NCI-H2196 treated with DMSO at 0.1 percent for 48 hours (cell line): Measurements from ENCODE around the gene PTPRN2.

Source experiments
- DNase-seq: peaks from one replicate; lab custom pipeline; 2025; ENCODE audit not compliant: unreplicated experiment; lab: John Stamatoyannopoulos, UW

Gene PTPRN2

DNA sequence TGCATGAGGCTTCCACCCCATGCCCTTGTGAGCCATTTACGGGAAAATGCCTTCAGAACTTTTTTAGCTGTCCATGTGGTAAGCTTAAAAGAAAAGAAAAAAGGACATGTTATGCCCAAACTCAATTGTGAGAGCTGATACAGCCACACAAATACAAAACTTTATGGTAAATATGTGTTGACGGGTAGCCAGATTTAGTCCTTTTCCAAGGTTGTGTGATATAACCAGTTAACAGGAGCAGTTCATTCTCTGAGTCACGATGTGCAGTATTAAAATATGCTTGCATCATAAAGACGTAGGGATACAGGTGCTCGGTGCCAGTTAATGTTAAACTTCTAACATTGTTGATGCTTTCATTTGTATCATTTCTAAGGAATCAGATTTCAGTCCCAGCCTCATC, 900.5 kb downstream of the PTPRN2 start:
- DNase-seq: no peak

DNA sequence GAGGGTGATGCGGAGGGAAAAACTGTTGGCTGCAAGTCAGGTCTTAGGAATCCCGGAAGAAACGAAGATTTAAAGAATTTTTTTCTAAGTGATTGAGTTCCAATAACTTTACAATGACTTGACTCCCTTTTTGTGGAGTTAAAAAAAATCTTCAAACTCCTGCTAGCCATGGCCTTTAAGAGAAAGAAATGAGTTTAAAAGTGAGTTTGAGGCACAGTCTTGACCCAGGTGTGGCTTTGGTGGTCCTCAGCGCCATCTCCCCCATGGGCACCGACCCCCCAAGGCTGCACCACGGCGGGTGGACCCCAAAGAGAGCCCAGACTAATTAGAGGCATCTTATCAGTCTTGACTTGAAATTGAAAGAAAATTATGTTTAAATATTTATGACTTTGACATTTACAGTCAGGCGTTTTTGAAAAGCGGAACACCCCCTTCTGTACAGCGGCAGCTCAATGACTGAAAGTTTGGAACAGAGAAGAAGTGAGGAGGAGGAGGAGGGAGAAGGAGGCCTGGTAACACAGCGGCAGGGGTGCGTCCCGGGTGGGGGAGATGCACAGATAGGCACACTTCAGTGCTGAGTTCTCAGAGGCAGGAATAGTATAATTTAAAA, 901.2 kb downstream of the PTPRN2 start:
- DNase-seq: no peak

DNA sequence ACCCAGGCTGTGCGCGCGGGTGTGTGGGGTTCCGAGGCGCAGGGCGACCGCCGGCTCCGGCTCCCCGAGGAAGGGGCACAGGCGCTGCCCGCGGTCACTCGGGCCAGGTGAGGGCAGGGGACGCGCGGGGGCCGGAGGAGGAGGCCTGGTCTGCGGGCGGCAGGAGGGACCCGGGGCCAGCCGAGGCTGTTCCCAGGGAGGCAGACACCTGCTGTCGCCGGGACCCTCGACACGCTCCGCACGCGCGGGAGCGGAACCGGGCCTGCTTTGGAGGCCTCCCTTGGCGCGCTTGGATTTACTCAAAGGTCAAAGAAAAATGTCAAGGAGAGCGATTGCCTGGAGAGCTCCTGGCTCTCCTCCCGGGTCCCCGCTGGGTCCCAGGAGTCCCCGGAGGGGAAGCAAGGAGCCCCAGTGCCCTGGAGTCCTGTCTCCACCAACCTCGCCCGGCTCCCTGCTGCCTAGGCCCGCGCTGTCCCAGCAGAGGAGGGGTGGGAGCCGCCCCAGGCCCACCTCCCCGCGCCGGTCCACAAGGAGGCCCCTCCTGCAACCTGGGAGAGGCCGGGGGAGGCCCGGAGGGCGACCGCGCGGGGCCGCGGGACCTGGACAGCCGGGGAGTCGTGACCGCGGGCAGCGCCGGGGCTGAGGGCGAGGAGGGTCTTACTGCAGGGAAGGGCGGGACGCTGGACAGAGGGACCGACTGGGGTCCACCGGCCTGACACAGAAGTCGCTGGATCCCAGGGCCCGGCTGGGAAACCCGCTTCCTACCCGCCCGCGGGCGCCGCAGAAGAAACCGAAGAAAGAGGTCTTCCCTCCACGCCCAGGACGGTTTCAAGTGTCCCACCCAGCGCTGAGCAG, 902.0 kb downstream of the PTPRN2 start:
- DNase-seq: no peak

DNA sequence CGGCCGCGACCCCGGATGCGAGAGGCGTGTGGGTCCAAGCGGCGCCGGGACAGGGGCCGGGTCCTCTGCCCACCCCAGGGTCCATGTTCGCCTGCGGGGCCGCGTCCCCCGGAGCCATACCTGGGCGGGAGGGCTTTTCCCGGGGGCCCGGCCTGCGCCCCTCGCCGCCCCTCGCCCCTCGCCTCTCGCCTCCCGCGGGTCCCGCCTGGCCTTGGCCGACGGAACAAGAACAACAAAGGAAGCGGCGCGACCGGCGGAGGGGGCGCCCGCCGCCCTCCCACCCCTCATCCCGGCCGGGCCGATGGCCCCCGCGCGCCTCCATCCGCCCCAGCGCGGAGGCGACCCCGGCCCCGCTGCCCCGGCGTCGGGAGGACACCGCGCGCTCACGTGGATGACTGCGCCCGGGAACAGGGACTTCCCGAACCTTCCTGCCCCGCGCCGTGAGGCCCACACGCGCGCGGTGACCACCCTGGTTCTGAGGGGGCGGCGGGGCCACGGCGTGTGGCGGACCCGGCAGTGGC, 902.7 kb downstream of the PTPRN2 start:
- DNase-seq: no peak

DNA sequence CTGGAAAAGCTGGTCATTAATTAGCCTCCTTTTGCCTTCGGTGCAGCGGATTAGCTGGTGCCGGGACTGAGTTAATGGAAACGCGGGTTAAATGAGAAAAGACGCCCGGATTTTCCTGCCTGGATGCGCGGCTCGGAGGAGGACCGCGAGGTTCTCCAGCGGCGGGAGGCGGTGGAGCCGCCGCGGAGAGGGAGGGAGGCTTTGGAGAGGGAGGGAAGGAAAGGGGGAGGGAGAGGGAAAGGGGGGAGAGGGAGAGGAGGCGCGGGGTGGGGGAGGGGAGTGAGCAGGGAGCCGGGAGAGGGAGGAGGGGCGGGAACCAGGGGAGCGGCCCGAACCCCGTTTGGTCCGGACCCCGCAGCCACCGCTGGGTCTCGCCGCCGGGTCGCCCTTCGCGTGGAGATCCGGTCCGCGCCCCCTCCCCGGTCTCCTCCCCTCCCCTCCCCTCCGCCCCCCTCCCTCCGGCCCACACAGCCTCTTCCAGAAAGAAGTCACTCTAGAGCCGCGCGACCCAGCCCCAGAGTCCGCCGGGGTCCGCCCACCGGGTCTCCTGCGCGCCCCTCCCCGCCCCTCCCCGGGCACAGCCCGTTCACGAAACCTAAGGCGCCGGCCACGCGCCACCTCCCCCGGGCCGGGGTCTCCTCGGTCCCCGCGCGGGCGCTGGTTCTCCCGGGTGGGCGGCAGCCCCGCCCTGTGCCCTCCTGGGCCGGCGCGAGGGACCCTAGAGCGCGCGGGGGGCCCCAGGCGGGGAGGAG, 903.3 kb downstream of the PTPRN2 start:
- DNase-seq: no peak

DNA sequence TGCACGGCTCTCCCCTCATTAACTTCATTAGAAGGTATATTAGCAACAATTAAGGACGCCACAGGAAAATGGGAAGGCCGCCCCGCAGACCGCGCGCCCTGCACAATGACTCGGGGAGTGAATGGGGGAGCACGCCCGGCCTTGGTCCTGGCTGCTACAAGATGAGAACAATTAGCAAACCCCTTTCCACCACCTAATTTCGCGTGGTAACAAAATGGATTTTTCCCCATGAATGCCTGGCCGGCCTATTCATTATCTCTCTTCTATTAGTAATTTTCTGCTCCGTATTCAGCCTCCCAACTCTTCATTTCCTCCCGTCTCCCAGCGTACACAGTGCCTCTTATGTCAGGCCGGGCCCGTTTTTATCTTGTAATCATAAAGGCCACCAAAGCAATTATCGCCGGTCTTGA, 903.9 kb downstream of the PTPRN2 start:
- DNase-seq: no peak

DNA sequence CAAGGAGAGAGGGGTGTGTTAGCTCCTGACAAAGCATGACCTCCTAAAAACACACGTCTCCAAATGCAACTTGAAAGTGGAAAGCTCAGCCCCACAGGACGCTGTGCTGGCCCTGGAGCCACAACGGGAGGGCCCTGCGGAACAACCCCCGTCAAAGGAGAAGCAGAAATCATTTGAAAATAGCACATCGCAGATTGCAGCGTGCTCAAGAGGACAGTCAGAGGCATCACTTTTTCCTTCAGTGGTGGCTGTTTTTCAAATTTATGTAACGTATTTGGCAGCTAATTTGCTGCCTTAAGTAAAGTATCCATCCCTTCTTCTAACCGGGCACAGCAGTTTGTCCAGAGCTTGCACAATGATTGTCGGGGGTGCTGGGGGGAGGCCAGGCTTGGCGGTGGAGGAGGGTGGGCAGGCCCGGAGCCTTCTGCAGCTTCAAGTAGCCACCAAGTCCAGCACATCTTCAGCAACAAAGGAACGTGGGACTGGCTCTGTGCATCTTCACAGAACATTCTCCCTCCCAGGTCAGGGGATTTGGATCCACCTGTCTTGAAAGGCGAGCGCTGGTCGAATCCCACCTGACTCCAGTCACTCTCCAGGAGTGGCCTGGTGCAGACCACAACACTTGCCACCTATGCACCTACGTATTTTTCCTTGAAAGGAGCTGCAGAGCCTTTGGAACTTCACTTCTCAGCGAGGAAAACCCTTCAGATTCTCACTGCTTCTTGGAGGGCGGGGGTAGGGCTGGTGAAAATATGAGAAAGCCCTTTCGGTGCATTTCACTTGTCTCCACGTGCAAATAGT, 904.5 kb downstream of the PTPRN2 start:
- no peak for DNase-seq

DNA sequence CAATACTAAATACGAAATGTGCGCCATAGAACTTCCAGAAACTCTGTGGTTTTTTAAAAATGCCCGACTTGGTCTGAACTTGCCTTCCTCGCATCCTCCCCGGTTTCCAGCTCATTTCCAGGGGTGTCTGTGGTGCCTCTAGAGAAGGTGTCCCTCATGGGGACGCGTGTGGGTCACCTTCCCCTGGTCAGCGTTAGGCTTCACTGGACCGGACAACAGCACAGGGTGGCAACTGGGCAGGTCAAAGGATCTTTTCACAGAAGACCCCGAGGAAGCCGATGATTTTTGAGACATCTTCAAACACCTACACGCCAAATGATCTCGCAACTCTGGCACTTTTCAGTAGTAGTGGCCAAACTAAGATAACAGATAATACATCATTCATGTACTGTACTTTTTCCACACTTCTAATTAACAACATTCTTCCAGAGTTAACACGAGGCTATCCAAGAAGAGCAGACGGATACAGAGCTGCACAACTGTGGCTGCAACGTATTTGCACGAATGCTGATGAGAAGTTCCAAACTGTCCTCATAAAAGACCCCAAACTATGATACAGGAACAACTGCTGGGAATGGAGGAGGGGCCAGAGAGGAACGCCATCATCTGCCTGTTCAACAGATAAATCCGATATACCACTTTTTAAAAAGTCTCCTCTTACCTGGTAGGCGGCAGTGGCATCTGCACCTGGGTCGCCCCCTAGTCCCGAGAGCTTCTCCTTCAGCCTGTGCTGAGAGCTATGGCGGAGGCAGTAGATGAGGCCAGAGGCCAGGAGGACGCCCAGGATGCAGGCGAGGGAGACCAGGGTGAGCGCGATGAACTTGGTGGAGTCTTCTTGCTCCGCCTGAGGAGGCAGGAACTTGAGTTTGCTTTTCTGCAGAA, 905.3 kb downstream of the PTPRN2 start:
- no peak for DNase-seq

DNA sequence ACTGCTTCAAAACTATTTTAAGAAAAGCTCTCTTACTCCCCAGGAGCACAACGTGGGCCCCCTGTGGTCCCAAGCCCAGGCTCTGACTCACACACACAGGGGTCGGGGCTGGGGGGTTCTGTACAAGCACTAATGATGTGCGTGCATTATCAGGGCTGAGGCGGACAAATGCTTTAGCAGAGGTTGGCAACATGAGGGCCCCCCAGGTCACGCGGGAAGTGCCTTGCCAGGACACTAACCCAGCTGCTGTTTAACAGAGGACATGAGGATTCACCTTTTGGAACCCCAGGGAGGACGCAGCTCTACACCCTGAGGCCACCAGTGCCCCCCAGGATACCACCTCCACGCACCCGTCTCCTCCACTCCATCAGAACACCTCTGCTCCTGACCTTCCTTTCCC, 908.0 kb downstream of the PTPRN2 start:
- DNase-seq: no peak

DNA sequence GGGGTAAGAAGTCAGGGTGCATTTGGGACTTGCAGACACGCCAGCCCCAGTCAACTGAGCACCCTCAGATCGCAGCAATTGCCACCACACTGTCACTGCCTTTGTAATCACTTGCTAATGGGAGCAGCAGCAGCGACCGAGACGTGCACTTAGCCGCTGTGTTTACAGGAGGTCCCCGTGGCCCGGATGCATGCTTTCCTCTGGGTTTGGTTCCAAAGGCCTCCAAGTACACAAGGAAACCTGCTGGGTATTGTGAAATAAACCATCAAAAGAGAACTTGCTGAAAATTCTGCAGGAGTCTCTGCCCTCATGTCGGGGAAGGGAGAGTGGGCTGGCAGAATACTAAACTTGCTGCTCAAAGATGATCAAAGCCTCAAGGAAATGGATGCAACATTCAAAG, 909.1 kb downstream of the PTPRN2 start:
- no peak for DNase-seq

DNA sequence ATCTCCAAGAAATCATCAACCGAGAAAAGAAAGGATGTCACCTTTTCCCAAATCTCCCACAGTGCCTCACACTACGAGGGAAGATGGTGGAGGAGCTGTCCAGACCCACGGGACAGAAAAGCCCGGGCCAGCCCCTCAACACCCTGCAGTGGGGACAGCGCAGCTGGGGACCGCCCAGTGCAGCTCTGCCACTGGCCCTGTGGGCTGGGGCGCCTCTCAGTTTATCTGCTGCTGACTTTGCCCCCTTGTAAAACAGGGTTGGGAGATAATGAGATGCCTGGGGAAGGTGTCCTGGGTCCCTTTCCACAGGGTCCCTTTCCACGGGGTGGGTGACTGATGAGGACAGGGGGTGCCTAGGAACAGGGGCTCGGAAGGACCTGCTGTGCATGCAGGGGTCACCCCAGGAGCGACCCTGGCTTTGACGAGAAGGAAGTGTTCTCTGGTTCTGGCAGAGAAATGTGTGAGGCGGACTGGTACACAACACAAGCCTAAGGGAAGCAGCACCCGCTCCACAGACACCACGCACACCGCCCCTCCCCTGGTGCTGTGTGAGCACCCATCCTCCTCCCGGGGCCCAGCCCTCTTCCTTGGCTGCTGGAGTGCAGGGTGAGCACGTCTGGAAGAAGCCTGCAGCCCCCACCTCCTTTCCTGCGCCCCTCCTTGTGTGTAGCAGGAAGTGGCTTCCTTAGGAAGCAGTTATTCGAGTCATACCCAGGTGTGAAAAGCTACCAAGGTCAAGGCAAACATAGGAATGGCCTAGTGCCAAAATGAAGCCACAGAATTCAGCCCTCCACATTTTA, 911.0 kb downstream of the PTPRN2 start:
- DNase-seq: no peak

DNA sequence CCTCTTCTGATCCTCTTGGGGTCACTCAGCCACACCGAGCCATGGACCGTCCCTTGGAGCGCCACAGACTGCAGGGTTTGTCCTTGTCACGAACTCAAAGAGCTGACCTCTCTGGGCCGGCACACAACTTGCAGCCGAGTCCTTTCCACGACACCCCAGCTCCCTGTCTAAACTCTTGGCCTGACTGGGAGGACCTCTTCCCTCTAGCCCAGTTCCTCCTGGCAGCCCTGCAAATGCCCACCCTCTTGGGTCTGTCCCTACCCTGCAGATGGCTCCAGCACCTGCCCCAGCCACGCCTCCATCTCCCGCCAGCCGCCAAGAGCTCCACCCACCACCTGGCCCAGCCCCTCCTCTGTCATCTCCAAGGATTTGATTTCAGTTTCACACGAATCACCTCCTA, 911.6 kb downstream of the PTPRN2 start:
- DNase-seq: no peak

DNA sequence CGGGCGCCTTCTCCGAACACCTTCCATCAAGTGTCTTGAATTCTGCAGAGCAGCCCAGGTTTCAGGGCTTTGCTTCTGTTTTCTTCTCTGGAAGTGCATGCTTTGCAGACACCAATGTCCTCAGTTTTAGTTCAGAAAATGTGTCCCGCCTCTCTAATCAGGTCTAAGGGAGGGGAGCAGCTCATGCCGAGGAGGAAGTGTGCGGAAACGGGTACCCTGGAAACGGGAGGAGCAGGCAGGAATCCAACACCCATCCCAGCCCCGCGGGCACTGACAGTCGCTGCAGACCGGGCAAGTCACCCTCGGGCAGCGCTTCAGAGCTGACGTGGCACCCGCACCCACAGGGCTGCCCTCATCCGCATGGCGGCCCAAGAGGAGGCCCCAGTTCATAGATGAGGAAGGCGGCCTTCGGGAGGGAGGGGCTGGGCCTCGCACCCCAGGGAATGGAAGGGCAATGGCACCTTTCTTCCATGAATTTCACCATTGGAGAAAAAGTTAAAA, 912.1 kb downstream of the PTPRN2 start:
- no peak for DNase-seq

DNA sequence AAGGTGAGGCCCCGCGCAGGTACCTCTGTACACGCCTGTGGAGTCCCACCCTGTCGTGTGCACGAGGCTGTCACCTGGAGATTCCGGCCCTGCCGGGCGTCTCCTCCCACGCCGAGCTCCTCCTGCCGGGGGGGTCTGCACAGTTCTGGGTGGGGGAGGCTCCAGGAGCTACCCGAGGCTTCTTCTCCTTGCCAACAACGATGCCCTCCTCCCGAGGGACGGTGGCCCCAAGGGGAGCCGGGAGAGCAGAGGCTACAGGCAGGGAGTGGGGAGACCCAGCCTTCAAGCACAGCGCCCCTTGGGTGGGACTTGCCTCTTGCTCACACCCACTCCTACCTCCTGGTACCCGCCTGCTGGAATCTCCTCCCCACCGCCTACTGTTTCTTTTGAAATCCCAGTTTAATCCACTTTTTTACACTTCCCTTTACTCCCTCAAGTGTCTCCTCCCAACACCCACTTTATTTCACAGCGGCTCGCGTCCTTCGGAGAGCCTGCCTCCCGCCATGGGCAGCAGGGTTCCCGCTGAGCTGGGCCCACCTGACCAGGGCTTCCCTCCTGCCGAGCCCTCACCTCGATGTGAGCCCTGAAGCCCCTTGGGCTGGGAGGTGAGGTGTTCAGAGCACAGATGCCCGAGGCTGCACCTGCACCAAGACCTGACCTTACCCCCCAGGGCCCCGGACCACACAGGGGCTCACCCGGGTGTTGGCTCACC, 912.8 kb downstream of the PTPRN2 start:
- no peak for DNase-seq

DNA sequence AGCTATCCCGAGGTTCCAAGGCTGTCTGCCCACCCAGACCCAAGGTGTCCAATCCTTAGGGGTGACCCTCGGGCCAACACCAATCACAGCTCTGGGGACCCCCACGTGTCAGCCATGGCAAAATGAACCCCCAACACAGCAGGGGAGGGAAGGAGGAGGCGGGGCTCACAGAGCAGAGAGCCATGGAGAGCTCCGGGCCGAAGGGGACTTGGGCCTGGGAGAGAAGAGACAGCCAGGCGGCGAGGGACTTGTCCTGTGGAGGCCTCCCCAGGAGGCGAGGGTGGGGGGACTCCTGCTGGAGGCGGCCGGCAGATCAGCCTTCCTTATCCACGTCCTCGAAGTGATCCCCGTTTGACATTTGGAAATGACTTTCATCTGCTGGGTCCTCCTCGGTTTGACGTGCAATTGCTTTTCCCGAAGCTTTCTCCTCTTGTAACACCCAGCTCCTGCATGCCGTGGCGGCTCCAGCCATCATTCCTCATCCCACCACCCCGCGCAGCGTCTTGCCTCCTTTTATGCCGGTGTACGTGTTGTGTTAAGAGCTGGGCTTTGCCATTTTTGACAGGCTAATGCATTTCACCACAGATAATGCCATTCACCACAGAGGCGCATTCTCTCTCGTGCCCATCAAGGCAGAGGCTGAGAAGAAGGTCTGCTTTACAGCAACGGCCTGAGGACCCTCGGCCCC, 913.5 kb downstream of the PTPRN2 start:
- no peak for DNase-seq

DNA sequence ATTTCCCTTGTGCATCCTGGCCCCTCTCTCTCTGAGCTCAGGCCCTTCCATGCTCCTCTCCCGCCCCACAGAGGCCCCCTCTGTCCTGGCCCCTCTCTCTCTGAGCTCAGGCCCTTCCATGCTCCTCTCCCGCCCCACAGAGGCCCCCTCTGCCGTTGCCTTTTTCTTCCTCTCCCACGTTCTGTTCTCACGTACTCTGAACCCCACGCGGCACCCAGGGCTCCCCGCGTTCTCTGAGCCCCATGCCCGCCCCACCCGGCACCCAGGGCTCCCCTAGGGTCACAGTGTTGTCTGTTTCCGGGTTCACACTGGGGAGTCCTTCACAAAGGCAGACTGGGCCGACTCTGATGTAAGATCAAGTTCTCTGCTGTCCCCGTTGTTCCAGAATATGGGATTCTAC, 914.0 kb downstream of the PTPRN2 start:
- no peak for DNase-seq

DNA sequence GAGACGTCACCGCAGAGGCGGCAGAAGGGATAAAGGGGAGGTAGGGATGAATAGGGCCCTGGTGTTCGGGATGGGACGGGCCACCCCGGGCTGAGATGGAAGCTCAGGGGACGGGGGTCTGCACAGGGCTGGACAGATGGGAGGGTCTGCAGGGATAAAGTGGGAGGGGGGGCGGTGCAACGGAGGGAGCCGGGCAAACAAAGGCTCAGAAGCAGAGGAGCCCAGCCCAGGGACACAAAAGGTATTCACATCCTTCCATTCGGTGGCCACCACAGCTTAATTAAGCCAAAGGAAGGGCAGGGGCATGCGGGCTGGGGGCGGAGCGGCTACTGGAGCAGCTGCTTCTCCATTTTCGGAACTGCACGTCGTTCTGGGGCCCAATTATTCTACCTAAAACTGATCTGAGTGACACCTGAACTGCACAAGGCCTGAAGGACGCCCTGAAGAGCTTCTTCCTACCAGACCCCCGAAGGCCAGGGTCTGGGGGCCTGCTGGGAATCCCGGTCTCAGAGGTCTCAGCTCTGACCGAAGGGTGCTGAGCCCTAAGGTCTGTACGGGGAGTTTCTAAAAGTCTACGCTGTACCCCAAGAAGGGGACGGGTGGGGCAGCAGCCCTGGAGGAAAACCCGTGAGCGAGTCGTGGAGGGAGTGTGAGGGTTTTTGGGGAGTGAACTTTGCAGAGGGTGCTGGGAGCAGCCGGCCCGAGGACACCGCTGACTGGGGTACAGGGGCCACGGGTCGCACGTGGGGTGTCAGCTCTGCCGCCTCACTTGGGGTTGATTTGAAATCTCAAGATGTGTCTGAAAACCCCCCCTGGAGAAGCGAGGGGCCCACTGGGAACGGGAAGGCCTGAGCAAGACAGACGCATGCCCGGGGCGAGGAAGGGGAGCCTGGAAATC, 916.0 kb downstream of the PTPRN2 start:
- DNase-seq: no peak
